ENCODE data around the gene ABCC6.
A peak's percentile ranks its signal among the peaks of the same experiment; 100 is the strongest.
"Not testable (repeated sequence)": the region's sequence is repeated elsewhere in the genome, so short reads cannot be mapped to it uniquely, and the experiment has no call there.

The ABCC6 gene

DNA sequence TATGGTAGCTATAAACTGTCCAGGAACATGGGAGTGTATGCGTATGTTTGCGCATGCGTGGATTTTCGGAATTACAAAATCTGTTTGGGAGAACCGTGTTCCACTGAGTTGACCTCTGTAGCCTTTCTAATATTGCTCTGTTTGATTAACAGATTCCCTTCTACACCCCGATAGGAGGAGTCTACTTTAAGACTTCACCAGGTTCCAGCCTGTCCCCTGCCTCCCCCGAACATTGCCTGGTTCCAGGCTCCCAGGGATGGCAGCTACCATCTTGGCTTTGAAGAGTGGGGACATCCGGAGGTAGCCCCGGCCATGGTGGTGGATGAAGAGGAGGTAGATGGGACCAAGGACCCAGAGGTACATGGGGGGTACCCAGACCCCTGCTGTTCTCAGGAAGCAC, 1.9 kb downstream of the ABCC6 start:
- not testable (repeated sequence) for DNase-seq

DNA sequence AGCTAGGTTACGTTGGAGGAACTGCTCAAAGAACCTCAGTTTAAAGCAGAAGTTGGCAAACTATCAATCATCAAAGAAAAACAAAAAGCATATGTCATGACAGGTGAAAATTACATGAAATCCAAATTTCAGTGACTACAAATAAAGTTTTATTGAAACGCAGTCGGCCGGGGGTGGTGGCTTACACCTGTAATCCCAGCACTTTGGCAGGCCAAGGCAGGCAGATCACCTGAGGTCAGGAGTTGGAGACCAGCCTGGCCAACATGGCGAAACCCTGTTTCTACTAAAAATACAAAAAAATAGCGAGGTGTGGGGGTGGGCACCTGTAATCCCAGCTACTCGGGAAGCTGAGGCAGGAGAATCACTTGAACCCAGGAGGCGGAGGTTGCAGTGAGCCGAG, 2.8 kb downstream of the ABCC6 start:
- DNase-seq, result not testable (repeated sequence)

DNA sequence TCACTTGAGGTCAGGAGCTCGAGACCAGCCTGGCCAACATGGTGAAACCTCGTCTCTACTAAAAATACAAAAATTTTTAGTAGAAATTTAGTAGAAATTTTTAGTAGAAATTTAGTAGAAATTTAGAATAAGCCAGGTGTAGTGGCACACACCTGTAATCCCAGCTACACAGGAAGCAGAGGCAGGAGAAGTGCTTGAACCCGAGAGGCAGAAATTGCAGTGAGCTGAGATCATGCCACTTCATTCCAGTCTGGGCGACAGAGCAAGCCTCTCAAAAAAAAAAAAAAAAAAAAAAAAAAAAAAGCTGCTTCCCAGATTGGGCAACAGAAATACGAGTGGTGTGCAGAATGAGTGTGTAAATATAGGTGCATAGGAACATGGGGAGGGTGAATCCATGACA, 4.5 kb downstream of the ABCC6 start:
- DNase-seq, result not testable (repeated sequence)

DNA sequence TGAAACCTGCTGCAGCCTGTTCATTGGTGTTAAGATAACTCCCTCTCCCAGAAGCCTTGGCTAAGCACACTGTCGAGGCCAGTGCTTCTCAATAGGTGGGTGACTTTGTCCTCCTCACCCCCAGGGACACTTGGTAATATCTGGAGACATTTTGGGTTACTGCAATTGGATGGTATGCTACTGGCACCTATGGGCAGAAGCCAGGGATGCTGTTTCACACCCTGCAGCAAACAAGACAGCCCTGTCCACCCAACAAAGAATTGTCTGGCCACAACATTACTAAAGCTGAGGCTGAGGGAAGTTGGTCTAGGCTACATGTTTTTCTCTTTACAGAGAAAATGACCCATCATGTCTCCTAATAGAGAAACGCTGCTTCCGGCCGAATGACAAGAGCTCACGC, 4.9 kb downstream of the ABCC6 start:
- not testable (repeated sequence) for DNase-seq

DNA sequence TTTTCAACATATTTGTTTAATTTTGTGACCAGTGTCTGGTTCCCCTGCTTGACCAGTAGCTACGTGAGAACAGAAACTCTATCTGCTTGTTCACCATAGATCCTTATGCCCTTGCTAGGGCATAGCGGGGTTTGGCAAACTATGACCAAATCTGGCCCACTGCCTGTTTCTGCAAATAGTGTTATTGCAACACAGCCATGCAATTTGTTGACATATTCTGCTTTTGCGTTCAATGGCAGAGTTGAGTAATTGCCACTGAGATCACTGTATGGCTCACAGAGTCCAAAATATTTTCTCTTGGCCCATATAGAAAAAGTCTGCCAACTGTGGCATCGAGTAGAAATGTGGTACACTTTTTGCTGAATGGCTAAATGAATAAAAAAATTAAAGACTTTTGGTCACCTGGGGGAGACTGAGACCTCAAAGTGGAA, 9.4 kb downstream of the ABCC6 start:
- DNase-seq, result not testable (repeated sequence)

DNA sequence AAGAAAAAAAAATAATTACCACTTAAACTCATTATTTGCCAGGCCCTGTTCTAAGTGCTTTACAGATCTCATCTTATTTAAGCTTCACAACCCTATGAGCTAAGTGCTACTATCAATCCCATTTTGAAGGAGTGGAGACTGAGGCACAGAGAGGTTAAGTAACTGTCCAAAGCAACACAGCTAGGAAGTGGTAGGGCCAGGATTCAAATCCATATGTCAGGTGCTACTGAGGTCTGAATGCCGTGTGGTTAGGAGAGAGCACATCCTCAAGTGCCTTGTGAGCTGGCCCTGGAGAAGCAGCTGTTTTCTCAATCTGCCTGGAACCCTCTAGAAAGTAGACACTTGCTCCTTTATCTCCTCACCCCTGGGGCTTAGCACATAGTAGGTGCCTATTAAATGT, 11.9 kb downstream of the ABCC6 start:
- DNase-seq, result not testable (repeated sequence)

DNA sequence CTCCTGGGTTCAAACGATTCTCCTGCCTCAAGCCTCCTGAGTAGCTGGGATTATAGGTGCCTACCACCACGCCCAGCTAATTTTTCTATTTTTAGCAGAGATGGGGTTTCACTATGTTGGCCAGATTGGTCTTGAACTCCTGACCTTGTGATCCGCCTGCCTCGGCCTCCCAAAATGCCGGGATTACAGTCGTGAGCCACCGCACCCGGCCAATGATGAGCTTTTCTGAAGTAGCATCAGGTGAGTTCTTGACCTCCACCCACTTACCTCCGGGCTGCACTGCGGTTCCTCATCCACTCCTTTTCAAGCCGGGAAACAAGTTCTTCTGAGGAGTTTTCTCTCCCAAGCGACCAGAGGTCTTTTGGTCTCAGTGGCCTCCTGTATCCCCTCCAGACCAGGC, 14.8 kb downstream of the ABCC6 start:
- not testable (repeated sequence) for DNase-seq

DNA sequence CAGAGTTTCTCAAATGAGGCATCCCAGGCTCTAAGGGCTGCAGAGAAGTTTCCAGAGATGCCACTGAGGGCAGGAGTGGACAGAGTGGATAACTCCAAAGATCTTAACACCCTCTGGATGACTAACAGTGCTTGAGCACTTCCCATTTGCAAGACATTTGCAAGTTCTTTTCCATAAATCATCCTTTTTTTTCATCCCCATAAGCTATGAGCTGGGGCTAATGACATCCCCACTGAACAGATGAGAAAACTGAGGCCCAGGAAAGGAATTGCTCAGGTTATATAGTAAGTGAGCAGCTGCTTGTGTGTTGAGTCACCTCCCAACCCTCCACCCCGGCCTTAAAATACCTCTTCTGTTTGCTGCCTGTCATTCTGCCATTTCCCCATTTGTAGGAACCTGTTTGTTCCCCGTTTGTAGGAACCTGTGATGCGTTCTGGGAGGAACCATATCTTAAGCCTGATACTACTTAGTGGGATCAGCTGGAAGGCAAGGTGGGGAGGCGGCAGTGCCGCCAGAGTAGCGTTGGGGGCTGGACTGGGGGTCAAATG, 15.4 kb downstream of the ABCC6 start:
- DNase-seq, result not testable (repeated sequence)

DNA sequence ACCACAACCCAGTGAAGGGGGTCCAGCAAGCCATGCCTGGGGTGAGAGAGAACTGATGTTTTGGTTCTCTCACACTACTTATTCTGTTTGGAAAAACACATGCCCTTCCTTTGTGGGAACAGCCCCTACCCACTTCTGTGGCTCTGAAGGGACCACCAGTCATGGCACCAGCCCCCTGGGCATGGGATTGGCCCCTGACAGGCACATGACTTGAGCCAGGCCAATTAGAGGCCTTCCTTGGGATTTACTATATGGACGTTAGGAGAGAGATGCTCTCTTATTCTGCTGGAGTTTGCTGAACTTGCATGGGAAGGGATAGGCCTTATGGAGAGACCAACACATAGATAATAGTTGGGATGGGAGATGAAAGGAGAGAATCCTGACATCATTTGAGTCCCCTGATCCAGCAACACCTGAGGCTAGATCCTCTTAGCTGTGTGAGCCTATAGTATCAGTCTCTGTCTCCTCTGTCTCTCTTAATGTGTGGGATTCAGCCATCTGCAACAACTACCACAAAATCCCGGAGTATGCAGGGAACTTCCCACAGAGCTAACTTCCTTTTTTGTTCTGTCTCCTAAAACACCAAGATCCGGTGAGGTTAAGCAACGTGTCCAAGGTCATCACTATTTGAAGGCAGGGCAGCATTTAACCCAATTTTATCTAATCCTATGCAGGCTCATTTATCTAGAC, 16.1 kb downstream of the ABCC6 start:
- not testable (repeated sequence) for DNase-seq

DNA sequence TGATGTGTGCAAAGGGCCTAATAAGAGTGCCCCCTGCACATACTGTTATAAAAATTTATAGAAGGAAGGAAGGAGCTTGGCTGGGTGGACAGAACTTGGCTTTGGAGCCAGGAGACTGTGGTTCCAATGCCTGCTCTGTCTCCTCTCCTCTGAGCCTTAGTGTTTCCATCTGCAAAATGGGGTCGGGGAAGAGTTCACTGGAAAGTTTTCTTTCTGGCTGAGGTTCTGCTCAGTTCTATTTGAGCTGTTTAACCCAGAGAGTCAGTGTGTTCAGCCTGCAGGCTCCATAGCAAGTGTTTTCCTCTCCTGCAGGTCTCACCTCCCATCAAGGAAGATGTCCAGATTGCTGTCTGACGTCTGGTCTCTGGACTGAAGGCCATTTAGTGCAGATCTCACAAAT, 17.4 kb downstream of the ABCC6 start:
- DNase-seq, result not testable (repeated sequence)

DNA sequence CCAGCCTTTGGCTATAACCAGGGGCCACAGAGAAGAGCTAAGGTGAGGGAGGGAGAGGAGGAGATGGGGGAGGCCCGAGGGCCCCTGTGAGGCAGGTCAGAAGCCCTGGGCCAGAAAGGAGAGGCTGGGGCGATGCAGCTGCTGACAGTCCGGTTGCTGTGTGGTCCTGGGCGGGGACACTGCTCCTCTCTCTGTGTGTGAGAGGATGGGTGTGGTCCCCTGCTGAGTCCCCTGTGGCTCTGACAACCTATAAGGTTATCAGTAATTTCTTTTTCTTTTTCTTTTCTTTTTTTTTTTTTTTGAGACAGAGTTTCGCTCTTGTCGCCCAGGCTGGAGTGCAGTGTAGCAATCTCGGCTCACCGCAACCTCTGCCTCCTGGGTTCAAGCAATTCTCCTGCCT, 18.7 kb downstream of the ABCC6 start:
- not testable (repeated sequence) for DNase-seq

DNA sequence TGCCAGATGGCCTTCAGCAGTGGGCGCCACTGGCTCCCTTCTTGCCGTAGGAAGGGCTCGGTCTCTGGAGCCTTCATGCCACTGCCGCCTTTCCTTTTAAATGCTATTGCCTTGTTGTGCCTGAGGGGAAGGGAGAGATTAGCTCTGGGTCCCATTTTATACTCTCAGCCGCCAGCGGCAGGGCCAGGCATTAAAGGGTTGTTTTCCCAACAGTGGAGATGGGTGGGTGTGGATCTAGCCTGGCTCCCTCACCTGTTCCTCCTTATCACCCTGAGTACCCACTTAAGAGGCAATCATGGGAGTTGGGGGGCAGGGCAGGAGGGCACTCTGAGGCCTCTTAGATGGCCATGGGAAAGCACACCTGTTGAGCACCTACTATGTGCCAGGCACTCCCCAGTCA, 19.8 kb downstream of the ABCC6 start:
- not testable (repeated sequence) for DNase-seq

DNA sequence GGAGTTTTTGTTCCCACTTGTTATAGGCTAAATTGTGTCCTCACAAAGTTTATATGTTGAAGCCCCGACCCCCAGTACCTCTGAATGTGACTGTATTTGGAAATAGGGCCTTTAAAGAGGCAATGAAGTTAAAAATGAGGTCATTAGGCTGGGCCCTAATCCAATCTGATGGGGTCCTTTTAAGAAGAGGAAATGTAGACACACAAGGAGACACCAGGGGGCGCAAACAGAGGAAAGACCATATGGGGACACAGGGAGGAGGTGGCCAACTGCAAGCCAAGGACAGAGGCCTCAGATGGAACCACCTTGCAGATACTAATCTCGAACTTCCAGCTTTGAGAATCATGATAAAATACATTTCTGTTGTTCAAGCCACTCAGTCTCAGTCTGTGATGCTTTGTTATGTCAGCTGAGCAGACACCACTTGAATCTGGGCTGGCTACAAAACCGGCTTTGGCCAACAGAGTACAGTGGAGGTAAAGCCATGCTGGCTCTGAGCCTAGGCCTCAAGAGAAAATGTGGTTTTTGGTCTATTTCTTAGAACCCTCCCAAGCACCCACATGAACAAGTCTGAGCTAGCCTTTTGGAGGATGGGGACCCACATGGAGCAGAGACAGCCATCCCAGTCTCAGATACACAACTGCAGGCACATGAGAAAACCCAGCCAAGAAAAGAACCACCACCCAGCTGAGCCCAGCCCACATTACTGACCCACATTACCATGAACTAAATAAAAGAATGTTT, 20.7 kb downstream of the ABCC6 start:
- peak; percentile 66 for DNase-seq

DNA sequence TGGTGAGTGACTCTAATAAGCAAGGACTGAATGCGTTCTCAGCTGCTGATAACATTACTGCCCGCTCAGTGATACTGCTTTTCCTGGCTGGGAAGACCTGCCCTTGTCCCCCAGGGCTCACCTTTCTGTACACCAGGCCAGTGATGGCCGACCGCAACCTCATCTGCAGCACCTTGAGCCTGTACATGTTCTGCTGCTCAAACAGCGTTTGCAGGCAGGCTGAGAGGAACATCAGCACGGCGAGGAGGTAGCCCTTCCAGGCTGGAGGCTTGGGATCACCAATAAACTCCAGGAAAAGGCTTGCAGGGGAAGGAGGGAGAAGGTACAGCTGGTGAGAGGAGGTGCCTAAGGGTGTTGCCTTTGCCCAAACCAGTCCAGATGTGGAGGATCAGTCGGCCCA, 21.4 kb downstream of the ABCC6 start:
- DNase-seq, result not testable (repeated sequence)

DNA sequence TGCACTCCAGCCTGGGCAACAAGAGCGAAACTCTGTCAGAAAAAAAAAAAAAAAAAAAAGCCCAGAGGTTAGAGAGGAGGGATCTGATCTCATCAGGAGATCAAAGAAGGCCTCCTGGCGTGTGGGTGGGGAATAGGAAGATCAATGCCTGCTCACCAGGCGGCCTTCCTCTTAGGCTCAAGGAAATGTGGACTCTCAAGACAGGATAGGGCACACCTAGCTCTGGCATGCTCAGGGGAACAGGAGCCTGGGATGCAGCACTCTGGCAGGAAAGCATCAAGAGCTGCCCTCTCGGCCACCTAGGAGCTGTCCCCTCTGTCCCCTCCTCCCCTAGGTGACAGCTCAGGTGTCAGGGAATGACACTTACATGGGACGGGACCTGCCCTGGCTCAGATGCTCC, 22.9 kb downstream of the ABCC6 start:
- not testable (repeated sequence) for DNase-seq

DNA sequence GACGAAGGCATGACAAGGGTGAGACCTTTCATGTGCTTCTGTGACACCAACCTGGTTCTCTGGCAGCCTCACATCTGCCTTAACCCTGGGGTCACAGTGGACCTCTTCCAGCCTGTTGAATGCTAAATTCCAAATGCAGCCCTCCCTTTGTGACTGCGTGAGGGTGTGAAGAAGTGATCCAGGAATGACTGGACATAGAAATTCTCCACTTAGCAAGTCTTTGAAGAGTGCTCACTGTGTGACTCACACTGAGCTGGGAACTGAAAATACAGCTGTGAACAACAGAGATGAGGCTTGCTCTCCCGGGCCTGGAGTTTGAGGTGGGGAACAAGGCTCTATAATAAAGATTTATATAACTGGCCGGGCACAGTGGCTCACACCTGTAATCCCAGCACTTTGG, 23.9 kb downstream of the ABCC6 start:
- DNase-seq, result not testable (repeated sequence)

DNA sequence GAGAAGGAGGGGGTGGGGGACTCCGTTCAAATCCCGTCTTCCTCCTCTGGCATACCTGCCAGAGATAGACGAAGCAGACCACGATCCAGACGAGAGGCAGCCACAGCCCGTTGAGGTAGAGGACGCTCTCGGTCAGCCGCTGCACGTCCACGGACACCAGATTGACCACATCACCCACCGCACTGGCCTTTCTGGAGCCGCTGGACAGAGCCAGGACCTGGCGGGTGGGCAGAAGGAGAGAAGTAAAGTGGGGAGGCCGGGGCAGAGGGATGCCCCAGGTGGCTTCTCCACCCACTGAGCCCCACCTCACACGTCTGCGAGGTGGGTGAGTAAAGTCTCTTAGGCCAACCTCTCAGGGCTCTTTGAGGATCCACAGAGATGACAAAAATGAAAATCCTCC, 25.3 kb downstream of the ABCC6 start:
- no peak for DNase-seq

DNA sequence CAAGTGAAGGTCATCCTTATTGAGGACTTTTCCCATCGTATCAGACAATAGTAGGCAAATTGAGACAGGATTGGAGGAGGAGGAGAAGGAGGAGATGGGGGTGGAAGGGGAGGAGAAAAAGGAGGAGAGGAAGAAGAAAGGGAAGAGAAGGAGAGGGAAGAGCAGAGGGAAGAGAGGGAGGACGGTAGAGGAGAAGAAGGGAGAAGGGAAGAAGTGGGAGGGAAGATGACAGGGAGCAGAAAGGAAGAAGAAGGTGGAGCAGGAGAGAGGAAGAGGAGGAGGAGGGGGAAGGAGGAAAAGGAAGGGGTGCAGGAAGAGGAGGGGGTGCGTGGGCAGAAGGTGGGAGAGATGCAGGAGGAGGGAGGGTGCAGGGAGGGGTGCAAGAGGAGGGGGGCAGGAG, 26.0 kb downstream of the ABCC6 start:
- no peak for DNase-seq

DNA sequence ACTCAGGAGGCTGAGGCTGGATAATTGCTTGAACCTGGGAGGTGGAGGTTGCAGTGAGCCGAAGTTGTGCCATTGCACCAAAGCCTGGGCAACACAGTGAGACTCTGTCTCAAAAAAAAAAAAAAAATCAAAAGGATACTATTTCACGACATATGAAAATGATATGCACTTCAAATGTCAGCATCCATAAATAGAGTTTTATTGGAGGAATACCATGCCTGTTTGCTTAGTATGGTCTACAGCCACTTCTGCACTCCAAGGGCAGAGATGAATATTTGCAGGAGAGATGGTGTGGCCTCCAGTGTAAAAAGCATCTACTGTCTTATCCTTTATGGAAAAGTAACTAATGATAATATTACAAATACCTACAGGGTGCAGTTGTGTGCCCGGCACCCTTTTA, 27.2 kb downstream of the ABCC6 start:
- DNase-seq, result no peak

DNA sequence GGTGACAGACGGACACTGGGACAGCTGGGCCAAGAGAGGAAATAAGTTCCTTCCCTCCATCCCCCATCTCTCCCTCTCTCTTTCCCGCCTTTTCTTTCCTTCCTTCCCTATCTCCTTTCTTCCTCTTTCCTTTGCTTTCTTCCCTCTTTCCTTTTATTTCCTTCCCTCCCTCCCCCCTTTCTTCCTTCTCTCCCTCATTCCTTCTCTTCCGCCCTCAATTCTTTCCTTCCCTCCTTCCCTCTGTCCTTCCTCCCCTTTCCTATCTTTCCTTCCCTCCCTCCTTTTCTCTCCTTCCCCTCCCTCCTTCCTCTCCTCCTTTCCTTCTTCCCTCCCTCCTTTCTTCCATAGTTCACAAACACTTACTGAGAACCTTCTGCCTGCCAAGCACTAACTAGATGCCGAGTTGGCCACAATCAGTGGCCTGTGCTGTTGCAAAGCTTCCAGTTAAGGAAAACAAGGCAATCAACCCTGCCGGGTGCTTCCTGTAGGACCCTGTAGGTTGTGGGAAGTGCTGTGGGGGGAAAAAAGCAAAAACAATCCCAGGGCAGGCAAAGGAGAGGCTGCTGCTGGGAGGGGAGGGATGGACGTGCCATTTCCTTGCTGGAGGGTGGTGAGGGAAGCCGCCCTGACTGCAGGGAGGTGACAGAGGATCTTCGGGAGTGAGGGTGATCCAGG, 31.7 kb downstream of the ABCC6 start:
- no peak for DNase-seq

DNA sequence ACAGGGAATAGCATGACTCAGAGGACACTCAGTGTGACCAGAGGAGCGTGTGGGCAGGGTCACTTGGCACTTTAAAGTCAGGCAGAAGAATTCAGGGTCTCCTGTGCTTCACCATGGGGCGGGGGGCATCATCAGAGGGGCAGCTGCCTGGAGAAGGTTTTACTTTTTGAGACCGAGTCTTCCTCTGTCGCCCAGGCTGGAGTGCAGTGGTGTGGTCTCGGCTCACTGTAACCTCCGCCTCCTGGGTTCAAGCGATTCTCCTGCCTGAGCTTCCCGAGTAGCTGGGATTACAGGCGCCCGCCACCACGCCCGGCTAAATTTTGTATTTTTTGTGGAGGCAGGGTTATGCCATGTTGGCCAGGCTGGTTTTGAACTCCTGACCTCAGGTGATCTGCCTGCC, 32.3 kb downstream of the ABCC6 start:
- DNase-seq, result not testable (repeated sequence)

DNA sequence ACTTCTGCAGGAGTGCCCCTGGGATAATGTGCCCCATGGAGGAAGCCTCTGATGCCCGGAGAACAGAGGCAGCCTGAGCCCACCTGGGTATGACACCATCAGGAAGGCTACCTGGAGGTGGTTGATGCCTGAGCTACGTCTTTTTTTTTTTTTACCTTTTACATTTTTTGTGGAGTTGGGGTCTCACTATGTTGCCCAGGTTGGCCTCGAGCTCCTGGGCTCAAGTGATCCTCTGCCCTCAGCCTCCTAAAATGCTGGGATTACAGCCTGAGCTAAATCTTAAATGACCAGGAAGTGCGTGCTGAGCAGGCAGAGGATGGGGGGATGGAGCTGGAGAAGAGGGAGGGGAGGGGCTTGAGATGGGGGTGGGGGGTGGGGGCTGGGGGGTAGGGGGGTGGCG, 32.7 kb downstream of the ABCC6 start:
- DNase-seq, result no peak

DNA sequence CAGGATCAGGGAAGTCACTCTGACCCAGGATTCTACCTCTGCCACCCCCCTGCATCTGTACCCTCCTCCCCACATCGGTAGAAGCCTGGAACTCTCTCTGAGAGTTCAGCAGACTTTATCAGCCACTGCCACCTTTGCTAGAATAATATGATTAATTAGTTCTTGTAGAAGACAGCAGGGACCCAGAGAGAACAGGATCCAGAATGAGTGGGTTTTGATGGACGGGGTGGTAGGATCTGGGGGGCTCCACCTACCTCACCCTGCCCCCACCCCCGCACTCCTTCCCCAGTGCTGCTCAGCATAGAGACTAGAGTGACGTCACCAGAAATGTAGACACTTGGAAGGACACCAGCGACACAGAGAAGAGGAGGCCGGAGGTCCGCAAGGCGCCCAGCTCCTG, 33.5 kb downstream of the ABCC6 start:
- DNase-seq, result no peak

DNA sequence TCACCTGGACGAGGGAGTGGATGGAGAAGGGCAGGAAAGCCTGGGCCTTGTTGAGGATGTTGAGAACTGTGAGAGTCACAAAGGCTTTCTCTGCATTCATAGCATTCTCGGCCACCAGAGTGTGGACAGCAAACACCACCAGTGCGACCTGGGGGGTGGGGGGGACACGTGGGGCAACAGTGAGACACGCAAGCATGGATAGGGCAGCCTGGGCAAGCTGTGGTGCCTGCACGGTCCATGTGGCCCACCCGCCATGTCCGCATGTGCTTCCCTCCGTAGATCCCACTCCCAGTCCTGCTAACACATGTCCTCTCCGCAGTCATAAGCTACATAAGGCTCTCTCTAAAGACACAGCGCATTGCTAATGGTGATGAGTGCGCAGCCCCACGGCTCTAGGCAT, 34.5 kb downstream of the ABCC6 start:
- no peak for DNase-seq
